ENCODE measurements around the gene KCTD16.

- TF ChIP-seq OSR1 (CRISPR knock-in tag; IDR thresholded peaks at IDR 0.05) = no peak
- TF ChIP-seq RARB (CRISPR knock-in tag; IDR thresholded peaks at IDR 0.05) = no peak
- TF ChIP-seq TOX (CRISPR knock-in tag; IDR thresholded peaks at IDR 0.05; ENCODE audit: borderline replicate concordance) = no peak
- TF ChIP-seq POU6F1 (CRISPR knock-in tag; IDR thresholded peaks at IDR 0.05; ENCODE audit: borderline replicate concordance, low read depth) = no peak
- no peak for TF ChIP-seq ZNF70 (CRISPR knock-in tag; IDR thresholded peaks at IDR 0.05)
Observed at GRCh38 chr5:144318460-144318859, 147.8 kb downstream of the KCTD16 start.
